GM18526 (cell line): Measurements from ENCODE around the gene CCL17.

Experiments used
- POLR2A ChIP-seq: IDR thresholded peaks from 3 replicates; pipeline ENCODE4 v1.6.1; 2011; ENCODE audit not compliant: insufficient read length; ENCODE audit errors: extremely low read depth

The CCL17 gene

GRCh38 chr16:57407521-57408353, 3.2 kb downstream of the CCL17 start:
- TF ChIP-seq POLR2A, result no peak

GRCh38 chr16:57409065-57409464, 4.5 kb downstream of the CCL17 start:
- no peak for TF ChIP-seq POLR2A

- TF ChIP-seq POLR2A, result no peak
Measured at GRCh38 chr16:57409870-57410587, 5.5 kb downstream of the CCL17 start.

GRCh38 chr16:57411362-57411976, 6.9 kb downstream of the CCL17 start:
- TF ChIP-seq POLR2A, result no peak

- no peak for TF ChIP-seq POLR2A
Measured at GRCh38 chr16:57412584-57412983, 8.0 kb downstream of the CCL17 start.

- no peak for TF ChIP-seq POLR2A
Measured at GRCh38 chr16:57413301-57413730, 8.7 kb downstream of the CCL17 start.

GRCh38 chr16:57413733-57414132, 9.2 kb downstream of the CCL17 start:
- no peak for TF ChIP-seq POLR2A

GRCh38 chr16:57416084-57416483, 11.5 kb downstream of the CCL17 start:
- TF ChIP-seq POLR2A, result no peak

- TF ChIP-seq POLR2A, result no peak
Measured at GRCh38 chr16:57419506-57419905, 14.9 kb downstream of the CCL17 start.

- no peak for TF ChIP-seq POLR2A
Measured at GRCh38 chr16:57422026-57422944, 17.7 kb downstream of the CCL17 start.

GRCh38 chr16:57423152-57423551, 18.6 kb downstream of the CCL17 start:
- no peak for TF ChIP-seq POLR2A

GRCh38 chr16:57424583-57424982, 20.0 kb downstream of the CCL17 start:
- no peak for TF ChIP-seq POLR2A

- no peak for TF ChIP-seq POLR2A
Measured at GRCh38 chr16:57426356-57426755, 21.8 kb downstream of the CCL17 start.

GRCh38 chr16:57427307-57427706, 22.7 kb downstream of the CCL17 start:
- no peak for TF ChIP-seq POLR2A

- TF ChIP-seq POLR2A, result no peak
Measured at GRCh38 chr16:57427824-57428223, 23.3 kb downstream of the CCL17 start.
